NCI-H748 (cell line): Measurements from ENCODE around the gene IRF9.

Experiments
- DNase-seq: peaks from one replicate; lab custom pipeline; 2025; ENCODE audit not compliant: unreplicated experiment; lab: John Stamatoyannopoulos, UW

The IRF9 gene

DNA sequence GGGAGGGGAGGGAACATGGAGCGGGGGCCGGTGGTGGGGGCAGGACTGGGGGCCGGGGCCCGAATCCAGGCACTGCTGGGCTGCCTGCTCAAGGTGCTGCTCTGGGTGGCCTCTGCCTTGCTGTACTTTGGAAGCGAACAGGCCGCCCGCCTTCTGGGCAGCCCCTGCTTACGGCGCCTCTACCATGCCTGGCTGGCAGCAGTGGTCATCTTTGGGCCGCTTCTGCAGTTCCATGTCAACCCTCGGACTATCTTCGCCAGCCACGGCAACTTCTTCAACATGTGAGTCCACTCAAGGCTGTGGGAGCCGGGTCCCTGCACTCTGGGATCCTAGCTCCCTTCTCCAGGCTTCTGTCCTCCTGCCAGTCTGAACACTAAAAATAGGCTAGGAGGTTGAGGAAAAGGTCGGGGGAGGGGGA lies 29.5 kb upstream of the IRF9 start:
- DNase-seq: no peak

DNA sequence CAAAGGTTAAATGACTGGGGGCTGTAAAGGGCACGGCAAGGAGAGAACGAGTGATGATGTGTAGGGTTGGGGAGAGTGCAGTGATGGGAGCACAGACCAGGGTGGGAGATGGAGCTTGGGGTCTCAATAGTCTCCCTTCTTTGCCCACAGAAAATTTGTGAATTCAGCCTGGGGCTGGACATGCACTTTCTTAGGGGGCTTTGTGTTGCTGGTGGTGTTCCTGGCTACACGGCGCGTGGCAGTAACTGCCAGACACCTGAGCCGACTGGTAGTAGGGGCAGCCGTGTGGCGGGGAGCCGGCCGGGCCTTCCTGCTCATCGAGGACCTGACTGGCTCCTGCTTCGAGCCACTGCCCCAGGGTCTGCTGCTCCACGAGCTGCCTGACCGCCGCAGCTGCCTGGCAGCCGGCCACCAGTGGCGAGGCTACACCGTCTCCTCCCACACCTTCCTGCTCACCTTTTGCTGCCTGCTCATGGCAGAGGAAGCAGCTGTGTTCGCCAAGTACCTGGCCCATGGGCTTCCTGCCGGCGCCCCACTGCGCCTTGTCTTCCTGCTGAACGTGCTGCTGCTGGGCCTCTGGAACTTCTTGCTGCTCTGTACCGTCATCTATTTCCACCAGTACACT lies 28.9 kb upstream of the IRF9 start:
- no peak for DNase-seq

DNA sequence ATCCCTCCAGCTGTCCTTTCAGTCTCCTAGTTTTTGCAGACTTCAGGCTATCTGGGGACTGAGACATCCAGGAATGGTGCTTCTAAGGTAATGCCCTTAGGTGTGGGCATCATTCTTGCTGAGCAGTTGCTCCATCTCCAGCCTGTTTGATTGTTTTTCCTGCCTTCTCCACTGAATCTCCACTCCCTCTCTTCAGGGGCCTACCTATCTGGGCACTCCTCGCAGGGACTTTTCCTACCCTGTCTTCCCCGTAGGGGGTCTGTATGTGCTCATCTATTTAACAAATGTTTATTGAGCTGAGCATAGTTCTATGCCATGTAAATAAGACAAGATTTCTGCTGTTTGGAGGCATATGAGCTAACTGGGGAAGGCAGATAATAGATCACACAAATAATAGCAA lies 28.1 kb upstream of the IRF9 start:
- DNase-seq: no peak

DNA sequence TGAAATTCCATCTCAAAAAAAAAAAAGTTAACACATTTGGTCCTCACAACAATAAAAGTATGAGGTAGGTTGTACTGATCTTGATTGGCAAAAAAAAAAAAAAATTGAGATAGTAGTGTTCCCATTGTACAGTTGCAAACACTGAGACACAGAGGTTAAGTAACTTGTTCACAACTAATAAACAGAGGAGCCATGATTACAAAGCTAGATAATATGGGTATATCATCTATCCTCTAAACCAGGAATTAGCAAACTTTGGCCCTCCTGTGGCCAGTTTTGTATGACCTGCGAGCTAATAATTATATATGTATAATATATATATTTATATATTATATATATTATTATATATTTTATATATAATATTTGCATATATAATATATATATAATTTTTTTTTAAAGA lies 27.3 kb upstream of the IRF9 start:
- DNase-seq: no peak

DNA sequence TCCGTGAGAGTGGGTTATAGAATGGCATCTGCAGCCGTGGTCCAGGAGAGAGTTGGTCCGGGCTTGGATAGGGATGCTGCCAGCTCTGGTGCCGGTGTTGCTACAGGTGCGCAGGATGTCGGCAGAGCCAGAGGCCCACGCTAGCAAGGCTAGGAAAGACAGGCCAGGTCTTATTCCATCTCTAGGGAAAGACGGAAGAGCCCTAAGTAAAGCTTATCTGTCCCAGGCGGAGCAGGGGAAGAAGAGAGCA lies 25.6 kb upstream of the IRF9 start:
- no peak for DNase-seq

DNA sequence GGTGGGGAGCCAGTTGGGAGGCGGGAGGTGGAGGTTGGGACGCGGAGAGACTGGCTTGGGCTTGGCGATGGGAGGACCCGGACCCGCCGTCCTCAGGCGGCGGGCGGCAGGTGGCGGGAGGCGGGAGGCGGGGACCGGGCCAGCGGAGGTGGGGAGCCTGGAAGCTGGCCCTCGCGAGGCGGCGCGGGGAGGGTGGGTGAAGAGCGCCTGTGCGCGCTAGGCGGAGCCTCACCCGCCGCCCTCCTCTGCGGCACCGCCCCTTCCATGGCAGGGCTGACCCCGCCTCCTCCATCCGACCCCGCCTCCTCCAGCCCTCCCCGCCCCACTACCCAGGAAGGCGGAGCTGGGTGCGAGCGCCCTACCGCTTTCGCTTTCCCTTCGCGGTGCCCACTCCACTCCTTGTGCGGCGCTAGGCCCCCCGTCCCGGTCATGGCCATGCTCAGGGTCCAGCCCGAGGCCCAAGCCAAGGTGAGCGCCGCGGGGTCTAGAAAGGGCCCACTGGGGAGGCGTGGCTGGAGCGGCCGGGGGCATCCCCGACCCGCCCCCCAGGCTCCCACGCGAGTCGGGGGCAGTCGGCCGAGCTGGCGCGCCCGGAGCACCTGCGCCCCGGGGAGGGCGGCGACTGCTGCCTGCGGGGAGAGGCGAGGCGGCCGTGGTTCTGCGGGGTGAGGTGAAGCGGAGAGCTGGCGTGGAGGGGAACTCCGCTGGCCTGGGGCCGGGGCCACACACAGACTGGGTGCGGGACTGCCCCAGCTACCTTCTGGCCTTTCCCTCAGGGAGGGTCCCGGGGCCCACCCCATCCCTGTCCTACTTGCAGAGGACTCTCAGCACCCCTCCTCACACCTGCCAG lies 25.0 kb upstream of the IRF9 start, which contains the start of gene PSME1:
TSS of gene PSME1 (plus strand) at position 361 of the 850 bp plus-strand sequence. CDS start at position 430, 69 bp downstream.
- peak; percentile 93 for DNase-seq

DNA sequence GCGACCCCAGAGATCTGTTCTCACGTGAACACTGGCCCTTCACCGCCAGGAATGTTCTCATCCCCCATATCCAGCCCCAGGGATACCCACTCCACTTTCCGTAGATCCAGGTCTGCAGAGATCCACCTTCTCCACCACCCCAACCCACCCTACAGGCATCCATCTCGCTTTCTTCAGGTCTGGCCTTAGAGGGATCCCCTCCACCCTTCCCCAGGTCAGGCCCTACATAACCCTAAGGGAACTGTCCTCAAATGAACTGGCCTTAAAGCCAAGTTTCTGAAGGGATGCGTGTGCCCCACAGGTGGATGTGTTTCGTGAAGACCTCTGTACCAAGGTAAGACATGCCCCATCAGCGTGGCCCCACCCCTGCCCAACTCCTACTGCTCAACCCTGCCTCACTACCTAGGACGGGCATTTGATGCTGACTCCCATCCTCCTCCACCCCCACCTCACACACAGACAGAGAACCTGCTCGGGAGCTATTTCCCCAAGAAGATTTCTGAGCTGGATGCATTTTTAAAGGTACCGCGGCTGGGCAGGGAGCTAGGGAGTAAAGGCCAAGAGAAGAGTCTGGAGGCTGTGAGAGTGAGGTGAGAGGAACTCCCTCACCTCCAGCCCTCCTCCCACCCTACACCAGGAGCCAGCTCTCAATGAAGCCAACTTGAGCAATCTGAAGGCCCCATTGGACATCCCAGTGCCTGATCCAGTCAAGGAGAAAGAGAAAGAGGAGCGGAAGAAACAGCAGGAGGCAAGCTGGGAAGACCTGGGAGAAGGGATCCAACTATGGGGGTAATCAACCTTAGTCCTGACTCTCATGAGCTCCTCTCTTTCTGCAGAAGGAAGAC lies 24.2 kb upstream of the IRF9 start:
- no peak for DNase-seq

DNA sequence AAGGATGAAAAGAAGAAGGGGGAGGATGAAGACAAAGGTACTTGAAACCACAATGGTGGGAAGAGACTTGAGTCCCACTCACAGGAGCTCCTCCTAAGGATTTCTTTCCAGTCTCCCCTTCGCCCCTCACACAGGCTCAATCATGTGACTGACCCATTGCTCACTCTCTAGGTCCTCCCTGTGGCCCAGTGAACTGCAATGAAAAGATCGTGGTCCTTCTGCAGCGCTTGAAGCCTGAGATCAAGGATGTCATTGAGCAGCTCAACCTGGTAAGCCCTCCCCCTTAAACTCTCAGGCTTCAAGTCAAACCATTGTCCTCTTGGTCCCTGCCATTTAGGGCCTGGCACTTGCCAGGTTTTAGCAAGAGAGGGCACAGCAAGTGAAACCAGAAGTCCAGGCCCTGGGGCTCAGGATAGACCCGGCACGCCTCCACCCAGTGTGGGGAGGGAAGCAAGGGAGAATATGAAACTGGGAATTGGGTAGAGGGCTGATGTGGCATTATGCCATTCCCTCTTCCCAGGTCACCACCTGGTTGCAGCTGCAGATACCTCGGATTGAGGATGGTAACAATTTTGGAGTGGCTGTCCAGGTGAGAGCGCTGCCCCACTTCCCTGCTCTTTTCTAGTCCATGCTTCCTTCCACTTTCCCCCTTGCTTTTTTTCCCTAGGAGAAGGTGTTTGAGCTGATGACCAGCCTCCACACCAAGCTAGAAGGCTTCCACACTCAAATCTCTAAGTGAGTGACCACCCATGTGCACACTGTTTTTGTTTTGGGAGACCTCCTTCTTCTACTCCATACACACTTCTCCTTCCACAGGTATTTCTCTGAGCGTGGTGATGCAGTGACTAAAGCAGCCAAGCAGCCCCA lies 23.3 kb upstream of the IRF9 start:
- no peak for DNase-seq

DNA sequence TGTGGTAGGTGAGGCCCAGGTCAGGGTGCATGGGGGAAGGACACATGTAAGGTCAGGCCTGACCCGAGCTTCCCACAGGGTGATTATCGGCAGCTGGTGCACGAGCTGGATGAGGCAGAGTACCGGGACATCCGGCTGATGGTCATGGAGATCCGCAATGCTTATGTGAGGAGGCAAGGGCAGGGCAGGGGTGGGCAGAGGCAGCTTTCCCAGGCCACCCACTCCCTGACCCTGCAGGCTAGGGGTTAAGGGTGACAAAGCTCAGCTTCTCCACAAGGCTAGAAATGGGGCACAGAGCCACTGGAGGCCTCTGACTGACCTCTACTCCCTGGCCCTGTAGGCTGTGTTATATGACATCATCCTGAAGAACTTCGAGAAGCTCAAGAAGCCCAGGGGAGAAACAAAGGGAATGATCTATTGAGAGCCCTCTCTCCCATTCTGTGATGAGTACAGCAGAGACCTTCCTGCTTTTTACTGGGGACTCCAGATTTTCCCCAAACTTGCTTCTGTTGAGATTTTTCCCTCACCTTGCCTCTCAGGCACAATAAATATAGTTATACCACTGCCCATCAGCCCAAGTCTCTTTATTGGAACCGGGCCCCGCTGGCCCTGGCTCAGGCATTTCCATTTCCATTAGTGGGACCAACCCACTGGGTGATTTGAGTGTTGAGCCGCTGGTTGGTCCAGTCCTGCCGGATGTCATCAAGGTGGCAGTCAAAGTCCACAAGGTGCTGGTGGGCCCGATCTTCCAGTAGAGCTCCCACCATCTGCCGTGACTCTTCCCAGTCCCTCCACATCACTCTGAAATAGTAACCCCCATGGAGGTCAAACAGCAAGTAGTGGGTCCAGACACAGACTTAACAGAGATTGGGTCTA lies 22.4 kb upstream of the IRF9 start:
- no peak for DNase-seq

DNA sequence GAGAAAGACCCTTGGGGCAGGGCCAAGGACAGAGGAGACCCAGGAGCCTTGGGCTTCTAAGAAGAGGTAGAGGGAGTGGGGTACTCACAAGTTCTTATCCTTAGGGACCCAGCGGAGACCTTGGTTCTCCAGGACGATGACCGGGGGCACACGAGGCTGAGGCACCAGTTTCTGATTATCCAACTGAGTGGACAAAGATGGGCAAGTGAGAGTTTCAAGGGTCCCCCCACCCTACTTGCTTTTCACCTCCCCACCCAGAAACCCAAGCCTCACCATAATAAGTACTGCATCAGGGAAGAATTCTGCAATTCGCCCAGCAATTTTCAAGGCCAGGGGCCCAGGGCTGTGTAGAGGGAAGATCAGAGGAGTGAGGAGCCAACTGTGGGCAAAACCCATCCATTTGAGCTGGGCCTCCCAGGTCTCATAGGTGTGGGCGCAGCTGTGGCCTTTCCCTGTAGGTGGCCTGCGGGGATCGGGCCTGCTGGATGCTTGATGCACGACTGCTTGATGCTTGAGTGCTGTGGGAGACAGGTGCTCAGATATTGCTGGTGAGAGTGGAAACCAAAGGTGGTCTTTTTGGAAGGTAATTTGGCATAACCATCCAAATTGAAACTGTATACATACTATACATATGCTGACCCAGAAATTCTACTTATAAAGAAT lies 21.7 kb upstream of the IRF9 start:
- no peak for DNase-seq

DNA sequence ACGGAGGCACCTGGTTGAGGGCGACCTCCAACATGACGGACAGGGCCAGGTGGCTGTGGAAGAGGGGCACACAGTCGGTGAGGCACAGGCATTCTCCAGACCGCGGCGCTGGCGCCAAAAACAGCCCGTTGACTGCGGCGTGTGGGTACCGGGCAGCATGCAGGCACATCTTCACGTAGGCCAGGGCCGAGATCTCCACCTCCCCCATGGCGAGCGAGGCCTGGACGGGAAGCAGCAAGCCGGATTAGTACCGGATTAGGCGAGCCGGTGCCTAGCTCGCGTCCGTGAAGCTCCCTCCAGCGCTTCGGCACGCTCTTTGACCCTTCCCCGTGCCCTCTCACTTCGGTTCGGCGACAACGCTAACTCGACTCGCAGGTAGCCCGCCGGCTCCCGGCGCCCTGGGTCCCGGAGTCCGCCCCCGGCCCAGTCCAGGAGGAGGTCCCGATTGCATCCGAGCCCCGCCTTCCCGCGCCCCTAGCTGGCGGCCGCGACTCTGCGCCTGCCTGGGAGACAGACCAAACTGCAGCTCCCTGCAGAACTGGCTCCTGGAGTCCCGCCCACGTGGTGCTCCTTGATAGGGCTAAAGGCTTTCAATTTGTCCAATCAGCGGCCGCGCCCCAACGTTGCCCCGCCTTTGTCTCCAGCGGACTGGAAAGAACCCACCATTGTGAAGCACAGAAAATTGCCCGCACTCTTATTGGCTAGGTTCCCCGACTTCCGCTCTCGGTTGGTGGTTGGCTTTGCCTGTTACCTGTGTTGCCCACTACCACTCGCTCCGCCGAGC lies 19.8 kb upstream of the IRF9 start, which contains the start of gene EMC9:
TSS of gene EMC9 (minus strand) at position 495 of the 784 bp plus-strand sequence. CDS start at position 208, 287 bp downstream.
- peak; percentile 100 for DNase-seq

DNA sequence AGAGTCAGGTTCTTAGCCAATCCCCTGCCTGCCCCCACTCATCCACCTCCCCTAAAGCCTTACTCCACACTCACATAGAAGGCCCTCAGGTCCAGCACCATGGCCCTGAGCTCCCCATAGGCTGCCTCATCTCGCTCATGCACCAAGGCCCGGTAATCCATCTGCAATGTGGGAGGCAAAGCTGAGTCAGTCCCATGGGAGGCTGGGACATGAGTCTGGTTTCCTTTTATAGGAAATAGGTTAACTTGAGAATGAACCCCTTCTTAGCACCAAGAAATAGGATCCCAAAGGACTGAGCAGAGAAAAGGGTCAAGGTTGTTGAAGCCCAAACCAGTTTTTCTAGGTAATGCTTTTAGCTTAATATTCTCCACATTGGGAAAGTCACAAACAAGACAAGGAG lies 17.6 kb upstream of the IRF9 start:
- no peak for DNase-seq

DNA sequence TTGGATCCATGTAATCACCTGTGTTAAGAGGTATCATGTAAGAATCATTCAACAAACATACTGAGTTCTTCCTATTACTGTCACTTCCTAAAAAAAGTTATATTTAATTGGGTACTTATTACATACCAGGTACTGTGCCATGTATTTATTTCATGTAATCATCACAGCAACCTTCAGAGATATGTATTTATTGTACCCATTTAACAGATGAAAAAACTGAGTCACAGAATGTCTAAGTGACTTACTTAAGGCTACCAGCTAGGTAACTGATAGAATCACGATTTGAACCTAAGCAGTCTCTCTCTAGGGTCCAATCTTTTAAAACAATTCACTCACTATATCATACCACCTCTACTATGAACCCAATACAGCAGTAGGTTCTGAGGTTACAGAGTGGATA lies 16.6 kb upstream of the IRF9 start:
- DNase-seq: no peak

DNA sequence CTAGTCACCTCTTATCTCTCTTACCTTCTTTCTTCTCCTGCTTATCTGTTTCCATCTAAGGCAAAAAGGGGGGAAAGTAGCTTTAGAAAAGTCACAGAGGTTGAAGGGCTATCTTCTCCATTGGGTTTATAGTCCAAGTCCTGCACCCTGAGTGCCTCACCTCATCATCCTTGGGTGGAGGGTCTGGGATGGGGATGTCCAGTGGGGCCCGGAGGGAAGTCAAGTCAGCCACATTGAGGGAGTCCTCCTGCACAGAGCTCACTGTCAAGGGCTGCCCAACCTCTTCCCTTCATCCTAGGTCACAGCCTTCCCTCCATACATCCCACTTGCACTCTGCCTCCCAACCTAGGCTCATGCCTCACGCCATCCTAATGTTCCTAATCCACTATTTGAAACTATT lies 15.8 kb upstream of the IRF9 start:
- no peak for DNase-seq

DNA sequence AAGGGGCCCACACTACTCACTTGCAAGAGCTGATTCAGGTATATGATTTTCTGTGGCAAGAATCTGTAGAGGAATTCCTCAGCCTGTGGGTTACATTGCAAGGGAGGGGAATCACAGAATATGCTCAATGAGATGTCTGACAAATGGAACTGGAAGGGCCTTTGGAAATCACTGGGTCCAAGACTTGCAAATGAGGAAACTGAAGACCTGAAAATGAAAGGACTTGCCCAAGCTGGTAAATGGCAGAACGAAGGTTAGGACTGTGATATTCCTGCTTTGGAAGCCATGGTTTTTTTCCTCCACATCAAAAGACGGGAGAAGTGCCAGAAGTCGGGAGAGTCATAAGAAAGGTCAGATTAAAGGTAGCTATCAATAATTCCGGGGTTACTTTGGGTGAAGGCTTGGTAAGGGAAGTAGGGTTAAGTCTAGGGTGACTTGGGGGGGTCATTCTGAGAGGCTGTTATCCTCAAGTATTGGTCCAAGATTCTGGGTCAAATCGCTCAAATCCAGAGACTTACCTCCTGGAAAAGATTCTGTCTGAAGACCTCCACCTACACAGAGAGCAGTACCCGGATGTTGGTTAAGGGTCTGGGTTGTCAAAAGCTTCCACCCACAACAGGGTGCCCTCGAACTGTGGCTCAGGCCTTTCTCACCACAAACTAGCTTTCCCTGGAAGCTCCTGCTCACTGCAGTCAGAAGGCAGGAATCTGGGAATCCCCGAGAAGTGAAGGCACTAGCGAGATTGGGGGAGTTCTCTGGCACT lies 15.2 kb upstream of the IRF9 start:
- DNase-seq: peak; percentile 63

DNA sequence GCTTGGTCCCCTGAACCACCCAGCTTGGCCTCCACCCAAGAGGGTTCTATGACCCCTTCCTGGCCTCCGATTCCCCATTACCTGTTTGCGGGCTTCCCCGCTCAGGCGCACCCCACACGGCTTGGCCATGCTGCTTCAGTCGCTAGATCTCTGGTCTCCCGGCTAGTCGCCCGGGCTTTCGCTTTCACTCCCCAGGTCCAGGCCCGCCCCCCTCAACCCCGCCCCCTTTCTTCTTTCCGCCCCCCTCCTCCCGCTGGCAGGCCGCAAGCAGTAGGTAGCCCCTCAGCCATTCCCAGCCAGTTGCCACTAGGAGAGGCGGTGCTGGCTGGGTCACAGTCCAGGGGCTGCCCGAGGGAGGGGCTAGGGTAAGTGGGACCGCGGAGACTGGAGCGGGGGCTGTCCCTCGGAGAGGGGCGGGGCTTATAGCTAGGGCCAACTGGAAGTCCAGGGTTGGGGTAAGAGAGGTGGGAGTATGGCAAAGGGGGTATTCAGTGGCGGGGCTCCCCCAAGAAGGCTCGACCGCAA lies 14.6 kb upstream of the IRF9 start, which contains the start of gene PSME2:
TSS of gene PSME2 (minus strand) at position 158 of the 525 bp plus-strand sequence. CDS start at position 129, 29 bp downstream.
- DNase-seq: peak; percentile 98

DNA sequence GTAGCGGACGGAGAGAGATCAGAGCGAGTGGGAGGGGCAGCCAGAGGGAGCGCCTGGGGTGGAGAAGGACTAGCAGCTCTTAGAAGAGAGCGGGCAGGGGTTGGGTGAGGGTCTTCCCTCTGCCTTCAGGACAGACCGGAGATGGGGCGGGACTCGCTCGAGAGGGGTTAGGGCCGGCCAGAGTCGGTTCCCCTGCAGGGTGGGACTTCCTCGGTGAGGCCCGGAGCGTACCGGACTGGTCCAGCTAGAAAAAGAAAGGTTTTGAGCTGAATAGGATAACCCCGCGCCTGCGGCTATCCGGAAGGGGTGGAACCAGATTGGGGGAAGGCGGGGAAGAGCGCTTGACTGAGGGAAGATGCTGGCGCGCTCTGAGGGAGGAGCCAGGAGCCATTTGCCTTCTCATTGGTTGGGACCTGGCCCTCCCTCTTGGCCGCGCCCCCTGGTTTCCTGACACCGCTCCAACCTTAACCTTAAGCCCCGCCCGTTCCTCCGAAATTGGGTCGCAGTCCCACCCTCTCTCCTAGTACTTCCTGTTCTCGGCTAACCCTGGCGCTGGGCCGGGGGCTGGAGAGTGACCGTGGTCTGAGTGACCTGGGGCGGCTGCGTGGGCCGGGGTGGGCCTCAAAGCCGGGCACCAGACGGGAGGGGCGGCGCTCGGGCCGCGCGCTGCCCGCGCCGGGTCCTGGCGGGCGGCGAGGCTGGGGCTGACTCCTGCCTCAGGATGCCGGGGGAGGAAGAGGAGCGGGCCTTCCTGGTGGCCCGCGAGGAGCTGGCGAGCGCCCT lies 13.9 kb upstream of the IRF9 start, which contains the start of gene RNF31:
TSS of gene RNF31 (plus strand) at position 521 of the 783 bp plus-strand sequence. CDS start at position 722, 201 bp downstream.
- DNase-seq: peak; percentile 98
